ENCODE data around the gene AP2S1.

The AP2S1 gene

GRCh38 chr19:46866407-46867136 is 15.9 kb upstream of the AP2S1 start:
- Histone ChIP-seq H3K14ac (ENCODE audit: low read length) (no peak overlapping the region), H2BK5ac (ENCODE audit: low read depth, low read length, poor library complexity) (no peak overlapping the region), H2AK5ac (ENCODE audit: low read length) (no peak overlapping the region), H2BK120ac (ENCODE audit: insufficient read depth, low read length, poor library complexity) (no peak overlapping the region), H3K4me3 (ENCODE audit: low read depth, low read length) (no peak overlapping the region), H4K8ac (ENCODE audit: low read depth, low read length) (no peak overlapping the region), H3K79me2 (ENCODE audit: control insufficient read depth, insufficient read depth, low read length, poor library complexity) (peaks cover 9% of the 10 kb centered on the region), H3K79me1 (ENCODE audit: low read length) (peaks cover 3% of the 10 kb centered on the region), H3K4me1 (ENCODE audit: control insufficient read depth in 1 of 2, insufficient read depth in 2 of 2, low read length in 2 of 2) (peaks cover 10 to 19% of the 10 kb centered on the region in 2 experiments), H3K9me3 (ENCODE audit: insufficient read depth, low read depth, low read length) (no peaks in the 10 kb centered on the region), H3K36me3 (ENCODE audit: control insufficient read depth in 1 of 2, insufficient read depth in 2 of 2, low read length in 2 of 2) (peaks cover 0 to 2% of the 10 kb centered on the region in 2 experiments), H4K91ac (ENCODE audit: low read depth, low read length) (no peak overlapping the region), H2BK12ac (ENCODE audit: low read length) (no peak overlapping the region), H2AFZ (ENCODE audit: insufficient read depth, low read length, poor library complexity) (no peak overlapping the region), H3K27ac (ENCODE audit: low read depth, low read length) (no peak overlapping the region), H3K4ac (ENCODE audit: low read depth, low read length) (peak overlapping the region; percentile 19), H3K4me2 (ENCODE audit: low read length) (no peak overlapping the region), H3K9ac (ENCODE audit: low read length) (no peak overlapping the region), H3K23ac (ENCODE audit: low read length) (no peak overlapping the region), H4K12ac (ENCODE audit: low read depth, low read length) (no peak overlapping the region), H3K18ac (ENCODE audit: low read length) (no peak overlapping the region), H3K27me3 (ENCODE audit: insufficient read depth, low read length) (no peaks in the 10 kb centered on the region)
- no peak for DNase-seq
- no CpG with 5 or more reads among the region's 3 CpGs for WGBS (ENCODE audit: extremely low coverage, insufficient coverage, insufficient read length)

DNA sequence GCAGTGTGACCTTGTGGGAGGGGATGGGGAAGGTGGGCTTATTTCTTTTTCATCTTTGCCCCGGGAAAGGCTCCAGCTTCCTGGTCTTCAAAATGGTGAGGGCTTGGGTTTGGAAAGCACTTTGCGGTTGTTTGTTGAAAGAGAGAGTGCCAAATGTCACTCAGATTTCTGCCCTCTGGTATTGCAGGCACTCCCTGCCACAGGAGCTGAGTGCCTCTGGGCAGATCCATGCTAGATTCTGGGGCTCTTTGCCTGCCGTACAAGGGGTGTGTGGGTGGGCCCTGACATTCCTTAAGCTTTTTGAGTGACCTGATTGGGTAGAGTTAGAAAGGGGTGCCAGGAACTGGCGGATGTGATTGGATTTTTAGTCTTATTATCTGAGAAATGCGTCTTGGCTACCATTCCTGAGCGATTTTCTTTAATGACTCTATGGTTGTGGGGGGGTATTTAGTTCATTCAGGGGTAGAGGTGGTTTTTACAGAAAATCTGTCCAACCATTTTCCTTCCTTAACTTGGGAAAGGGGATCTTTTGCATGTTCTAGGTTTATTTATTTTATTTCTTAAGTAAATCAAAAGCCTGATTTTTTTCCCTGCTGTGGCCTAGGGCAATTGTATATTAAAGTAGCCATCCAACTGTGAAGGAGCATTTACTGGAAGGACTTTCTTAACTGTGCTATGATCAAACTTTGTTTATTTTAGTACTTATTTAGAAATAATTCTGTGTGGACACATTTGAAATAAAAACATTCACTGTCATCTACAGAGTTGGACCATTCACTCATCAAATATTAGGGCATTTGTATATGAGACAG is 13.4 kb upstream of the AP2S1 start:
- no peak overlapping the region for H4K8ac ChIP-seq (ENCODE audit: low read depth, low read length)
- no peak overlapping the region for H3K23ac ChIP-seq (ENCODE audit: low read length)
- no peak overlapping the region for H3K4ac ChIP-seq (ENCODE audit: low read depth, low read length)
- H3K14ac ChIP-seq (ENCODE audit: low read length), result no peak overlapping the region
- no peak overlapping the region for H2BK5ac ChIP-seq (ENCODE audit: low read depth, low read length, poor library complexity)
- H2AFZ ChIP-seq (ENCODE audit: insufficient read depth, low read length, poor library complexity), result no peak overlapping the region
- H3K36me3 ChIP-seq (ENCODE audit: control insufficient read depth in 1 of 2, insufficient read depth in 2 of 2, low read length in 2 of 2), result no peaks in the 10 kb centered on the region
- H4K12ac ChIP-seq (ENCODE audit: low read depth, low read length), result no peak overlapping the region
- peak overlapping the region; percentile 40 for H3K27ac ChIP-seq (ENCODE audit: low read depth, low read length)
- H3K79me1 ChIP-seq (ENCODE audit: low read length), result peaks cover 11% of the 10 kb centered on the region
- H4K91ac ChIP-seq (ENCODE audit: low read depth, low read length), result no peak overlapping the region
- no peak overlapping the region for H2BK12ac ChIP-seq (ENCODE audit: low read length)
- no CpG with 5 or more reads among the region's 6 CpGs for WGBS (ENCODE audit: extremely low coverage, insufficient coverage, insufficient read length)
- no peak overlapping the region for H3K4me3 ChIP-seq (ENCODE audit: low read depth, low read length)
- H3K18ac ChIP-seq (ENCODE audit: low read length), result no peak overlapping the region
- no peaks in the 10 kb centered on the region for H3K9me3 ChIP-seq (ENCODE audit: insufficient read depth, low read depth, low read length)
- H2BK120ac ChIP-seq (ENCODE audit: insufficient read depth, low read length, poor library complexity), result no peak overlapping the region
- peaks cover 14% of the 10 kb centered on the region for H3K79me2 ChIP-seq (ENCODE audit: control insufficient read depth, insufficient read depth, low read length, poor library complexity)
- H3K27me3 ChIP-seq (ENCODE audit: insufficient read depth, low read length), result no peaks in the 10 kb centered on the region
- no peak for DNase-seq
- peaks cover 10 to 22% of the 10 kb centered on the region in 2 experiments for H3K4me1 ChIP-seq (ENCODE audit: control insufficient read depth in 1 of 2, insufficient read depth in 2 of 2, low read length in 2 of 2)
- H3K4me2 ChIP-seq (ENCODE audit: low read length), result peak overlapping the region; percentile 82
- no peak overlapping the region for H2AK5ac ChIP-seq (ENCODE audit: low read length)
- no peak overlapping the region for H3K9ac ChIP-seq (ENCODE audit: low read length)

DNA sequence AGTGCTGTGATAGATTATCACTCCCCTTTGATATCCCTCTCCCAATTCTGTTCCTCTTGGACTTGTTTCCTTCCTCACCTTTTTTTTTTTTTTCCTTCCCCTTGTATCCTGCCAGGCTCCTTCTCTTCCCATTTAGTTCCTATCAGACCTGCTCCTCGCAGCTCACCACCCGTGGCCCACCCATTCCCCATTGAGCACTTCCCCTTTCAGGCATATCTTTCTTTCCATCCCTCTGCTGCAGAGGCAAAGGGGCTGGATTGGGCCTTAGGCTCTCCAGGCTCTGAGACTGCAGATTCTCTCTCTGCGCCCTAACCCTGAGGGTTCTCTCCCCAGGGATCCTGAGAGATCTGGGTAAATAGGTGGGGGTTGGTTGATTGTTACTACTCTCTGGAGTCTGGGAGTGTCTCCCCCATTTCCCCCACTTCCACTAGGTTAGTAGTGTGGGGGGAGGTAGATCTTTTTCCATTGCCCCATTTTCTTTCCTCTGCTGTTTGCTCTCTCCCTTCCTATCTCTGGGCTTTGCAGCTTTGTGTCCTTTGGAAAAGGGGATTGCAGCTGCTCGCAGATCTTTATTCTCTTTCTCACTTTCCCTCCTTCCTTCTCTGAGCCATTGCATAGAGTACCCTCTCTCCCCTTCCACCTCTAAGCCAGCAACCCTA is 12.5 kb upstream of the AP2S1 start:
- WGBS (ENCODE audit: extremely low coverage, insufficient coverage, insufficient read length), result no CpG with 5 or more reads among the region's 4 CpGs
- Histone ChIP-seq H3K4ac (ENCODE audit: low read depth, low read length) (no peak overlapping the region), H3K14ac (ENCODE audit: low read length) (no peak overlapping the region), H4K12ac (ENCODE audit: low read depth, low read length) (no peak overlapping the region), H2AFZ (ENCODE audit: insufficient read depth, low read length, poor library complexity) (no peak overlapping the region), H3K4me1 (ENCODE audit: control insufficient read depth in 1 of 2, insufficient read depth in 2 of 2, low read length in 2 of 2) (peaks cover 10 to 22% of the 10 kb centered on the region in 2 experiments), H3K27me3 (ENCODE audit: insufficient read depth, low read length) (no peaks in the 10 kb centered on the region), H2AK5ac (ENCODE audit: low read length) (no peak overlapping the region), H3K36me3 (ENCODE audit: control insufficient read depth in 1 of 2, insufficient read depth in 2 of 2, low read length in 2 of 2) (no peaks in the 10 kb centered on the region), H4K91ac (ENCODE audit: low read depth, low read length) (no peak overlapping the region), H3K9me3 (ENCODE audit: insufficient read depth, low read depth, low read length) (no peaks in the 10 kb centered on the region), H3K27ac (ENCODE audit: low read depth, low read length) (peak overlapping the region; percentile 40), H3K18ac (ENCODE audit: low read length) (no peak overlapping the region), H3K79me1 (ENCODE audit: low read length) (peaks cover 11% of the 10 kb centered on the region), H3K4me2 (ENCODE audit: low read length) (peak overlapping the region; percentile 82), H2BK5ac (ENCODE audit: low read depth, low read length, poor library complexity) (no peak overlapping the region), H3K79me2 (ENCODE audit: control insufficient read depth, insufficient read depth, low read length, poor library complexity) (peaks cover 12% of the 10 kb centered on the region), H3K4me3 (ENCODE audit: low read depth, low read length) (no peak overlapping the region), H4K8ac (ENCODE audit: low read depth, low read length) (no peak overlapping the region), H3K9ac (ENCODE audit: low read length) (no peak overlapping the region), H2BK120ac (ENCODE audit: insufficient read depth, low read length, poor library complexity) (no peak overlapping the region), H2BK12ac (ENCODE audit: low read length) (no peak overlapping the region), H3K23ac (ENCODE audit: low read length) (no peak overlapping the region)
- no peak for DNase-seq

DNA sequence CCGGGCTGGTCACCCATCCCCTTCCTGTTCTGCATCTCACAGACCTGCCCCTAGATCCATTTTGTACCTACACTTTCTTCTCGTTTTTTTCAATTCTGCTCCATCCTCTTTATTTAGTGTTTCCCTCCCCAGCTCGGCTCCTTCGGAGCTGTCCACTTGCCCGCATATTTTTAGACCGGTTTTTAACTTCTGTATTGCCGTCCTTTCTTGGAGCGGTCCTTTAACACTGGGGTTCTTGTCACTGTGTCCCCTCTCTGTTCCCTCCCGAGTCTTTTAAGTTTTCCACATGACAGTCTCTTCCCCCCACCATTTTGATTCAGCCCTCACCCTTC is 11.8 kb upstream of the AP2S1 start:
- no peak overlapping the region for H3K14ac ChIP-seq (ENCODE audit: low read length)
- peaks cover 10 to 22% of the 10 kb centered on the region in 2 experiments for H3K4me1 ChIP-seq (ENCODE audit: control insufficient read depth in 1 of 2, insufficient read depth in 2 of 2, low read length in 2 of 2)
- no peak overlapping the region for H3K4me3 ChIP-seq (ENCODE audit: low read depth, low read length)
- no peak overlapping the region for H2BK5ac ChIP-seq (ENCODE audit: low read depth, low read length, poor library complexity)
- H4K91ac ChIP-seq (ENCODE audit: low read depth, low read length), result no peak overlapping the region
- no peak overlapping the region for H2BK12ac ChIP-seq (ENCODE audit: low read length)
- H3K79me1 ChIP-seq (ENCODE audit: low read length), result peaks cover 11% of the 10 kb centered on the region
- H2AK5ac ChIP-seq (ENCODE audit: low read length), result no peak overlapping the region
- H3K9me3 ChIP-seq (ENCODE audit: insufficient read depth, low read depth, low read length), result no peaks in the 10 kb centered on the region
- H3K36me3 ChIP-seq (ENCODE audit: control insufficient read depth in 1 of 2, insufficient read depth in 2 of 2, low read length in 2 of 2), result no peaks in the 10 kb centered on the region
- H3K4me2 ChIP-seq (ENCODE audit: low read length), result peak overlapping the region; percentile 82
- no peak overlapping the region for H3K23ac ChIP-seq (ENCODE audit: low read length)
- no peak overlapping the region for H2BK120ac ChIP-seq (ENCODE audit: insufficient read depth, low read length, poor library complexity)
- H4K8ac ChIP-seq (ENCODE audit: low read depth, low read length), result no peak overlapping the region
- peak overlapping the region; percentile 39 for H3K4ac ChIP-seq (ENCODE audit: low read depth, low read length)
- H2AFZ ChIP-seq (ENCODE audit: insufficient read depth, low read length, poor library complexity), result no peak overlapping the region
- H3K79me2 ChIP-seq (ENCODE audit: control insufficient read depth, insufficient read depth, low read length, poor library complexity), result peaks cover 12% of the 10 kb centered on the region
- H3K9ac ChIP-seq (ENCODE audit: low read length), result no peak overlapping the region
- WGBS (ENCODE audit: extremely low coverage, insufficient coverage, insufficient read length), result no CpG with 5 or more reads among the region's 9 CpGs
- no peak overlapping the region for H3K27ac ChIP-seq (ENCODE audit: low read depth, low read length)
- peak in 1 of 2 donors; percentile 34 for DNase-seq
- H3K27me3 ChIP-seq (ENCODE audit: insufficient read depth, low read length), result no peaks in the 10 kb centered on the region
- H3K18ac ChIP-seq (ENCODE audit: low read length), result no peak overlapping the region
- no peak overlapping the region for H4K12ac ChIP-seq (ENCODE audit: low read depth, low read length)
